IMR-90 (cell line): Measurements from ENCODE around the gene TRAF3. TPM values are rescaled to one million over a fixed set of nuclear protein-coding genes. Genes with fewer than 3 reads are reported as not detected.

Source experiments
- ATAC-seq: fragments of 200-7000 bp; cut with Tn5 transposase; 2 replicates; pipeline ENCODE4 v1.9.1; 2020; ENCODE audit warnings: low read depth, mild to moderate bottlenecking, moderate library complexity
- BruUV-seq: library from RNA; stranded (reverse); fragments of 400-500 nt; replicated peaks from 2 replicates; lab custom pipeline; 2021; lab: Mats Ljungman, UMichigan
- CTCF ChIA-PET: fragments of 300-600 bp; formaldehyde crosslinking; extraction: SDS; loops from one replicate; lab custom pipeline; 2021; ENCODE audit warnings: antibody characterized with exemption; lab: Yijun Ruan, JAX
- POLR2A ChIA-PET: fragments of 300-600 bp; sonication (Branson Sonifier 250); formaldehyde crosslinking; loops from one replicate; lab custom pipeline; 2022; ENCODE audit warnings: antibody characterized with exemption; ENCODE audit not compliant: unreplicated experiment; lab: Charles Lee
- DNase-seq: peaks from one replicate; pipeline ENCODE4 v3.0.0; 2013
- H2AFZ ChIP-seq: replicated peaks from 2 replicates; pipeline ENCODE3; 2013; ENCODE audit warnings: low read length, mild to moderate bottlenecking; ENCODE audit not compliant: poor library complexity
- H2AK5ac ChIP-seq: 2 replicates; pipeline ENCODE4 v1.6.1; 2013; ENCODE audit warnings: low read depth, low read length, inconsistent platforms
- H2AK9ac ChIP-seq: replicated peaks from 2 replicates; pipeline ENCODE3; 2013; ENCODE audit warnings: mild to moderate bottlenecking, low read depth, low read length, moderate library complexity; ENCODE audit not compliant: poor library complexity
- H2BK120ac ChIP-seq: 2 replicates; pipeline ENCODE4 v1.6.1; 2013; ENCODE audit warnings: low read depth, low read length, inconsistent platforms
- H2BK15ac ChIP-seq: 3 replicates; pipeline ENCODE4 v1.6.1; 2013; ENCODE audit warnings: low read depth, low read length, inconsistent platforms
- H2BK20ac ChIP-seq: 2 replicates; pipeline ENCODE4 v1.6.1; 2013; ENCODE audit warnings: low read depth, mild to moderate bottlenecking, inconsistent platforms, low read length, moderate library complexity
- H2BK5ac ChIP-seq: 2 replicates; pipeline ENCODE4 v1.6.1; 2013; ENCODE audit warnings: mild to moderate bottlenecking, low read depth, low read length, inconsistent platforms; ENCODE audit not compliant: poor library complexity, severe bottlenecking
- H3K14ac ChIP-seq: replicated peaks from 2 replicates; pipeline ENCODE4 v1.6.1; 2013; ENCODE audit warnings: low read depth, low read length, inconsistent platforms
- H3K18ac ChIP-seq: 2 replicates; pipeline ENCODE4 v1.6.1; 2013; ENCODE audit warnings: low read depth, low read length, control low read depth
- H3K23ac ChIP-seq: 2 replicates; pipeline ENCODE4 v1.6.1; 2013; ENCODE audit warnings: low read depth, low read length, inconsistent platforms
- H3K27ac ChIP-seq: 2 replicates; pipeline ENCODE4 v1.5.1; 2013; ENCODE audit warnings: mild to moderate bottlenecking, control low read depth, low read length; ENCODE audit not compliant: insufficient read depth
- H3K27me3 ChIP-seq: 2 replicates; pipeline ENCODE4 v1.6.1; 2013; ENCODE audit warnings: low read length; ENCODE audit not compliant: control insufficient read depth, insufficient read depth
- H3K36me3 ChIP-seq: 2 replicates; pipeline ENCODE4 v1.6.1; 2013; ENCODE audit warnings: low read length, mixed read lengths; ENCODE audit not compliant: control insufficient read depth, insufficient read depth
- H3K4ac ChIP-seq: 2 replicates; pipeline ENCODE4 v1.6.1; 2013; ENCODE audit warnings: low read depth, low read length, inconsistent platforms
- H3K4me1 ChIP-seq: 2 replicates; pipeline ENCODE4 v1.6.1; 2013; ENCODE audit warnings: low read length, mixed read lengths; ENCODE audit not compliant: control insufficient read depth, insufficient read depth
- H3K4me2 ChIP-seq: 2 replicates; pipeline ENCODE4 v1.6.1; 2013; ENCODE audit warnings: low read depth, mild to moderate bottlenecking, control low read depth, low read length, moderate library complexity
- H3K4me3 ChIP-seq: 2 replicates; pipeline ENCODE4 v1.5.1; 2013; ENCODE audit warnings: low read depth, mild to moderate bottlenecking, control low read depth, low read length, moderate library complexity; ENCODE audit not compliant: insufficient read depth
- H3K56ac ChIP-seq: 2 replicates; pipeline ENCODE4 v1.6.1; 2013; ENCODE audit warnings: low read length, inconsistent platforms; ENCODE audit not compliant: insufficient read depth; ENCODE audit errors: extremely low read depth
- H3K79me1 ChIP-seq, 2 experiments: 2 replicates each; pipeline ENCODE4 v1.6.1; 2013; ENCODE audit warnings: low read length in 2 of 2, inconsistent platforms in 1 of 2, low read depth in 1 of 2
- H3K9ac ChIP-seq: 2 replicates; pipeline ENCODE4 v1.6.1; 2013; ENCODE audit warnings: low read depth, low read length, control low read depth
- H3K9me1 ChIP-seq: 2 replicates; pipeline ENCODE4 v1.6.1; 2013; ENCODE audit warnings: low read length, inconsistent platforms; ENCODE audit not compliant: insufficient read depth
- H3K9me3 ChIP-seq: 2 replicates; pipeline ENCODE4 v1.6.1; 2013; ENCODE audit warnings: low read length; ENCODE audit not compliant: control insufficient read depth, insufficient read depth
- H4K20me1 ChIP-seq: 2 replicates; pipeline ENCODE4 v1.6.1; 2013; ENCODE audit warnings: low read length, inconsistent platforms; ENCODE audit not compliant: insufficient read depth
- H4K5ac ChIP-seq: 2 replicates; pipeline ENCODE4 v1.6.1; 2013; ENCODE audit warnings: mild to moderate bottlenecking, low read depth, low read length, control low read depth
- H4K8ac ChIP-seq, 2 experiments: 2 replicates each; pipeline ENCODE4 v1.6.1; 2013; ENCODE audit warnings: low read depth in 2 of 2, low read length in 2 of 2, control low read depth in 1 of 2, inconsistent platforms in 1 of 2
- H4K91ac ChIP-seq: 2 replicates; pipeline ENCODE4 v1.6.1; 2013; ENCODE audit warnings: low read depth, low read length, inconsistent platforms; ENCODE audit not compliant: insufficient read depth
- BHLHE40 ChIP-seq: fragments of 150-350 bp; IDR thresholded peaks from 2 replicates; pipeline ENCODE4 v1.6.1; 2016; ENCODE audit warnings: mild to moderate bottlenecking, low read depth, low read length
- CEBPB ChIP-seq: IDR thresholded peaks from 2 replicates; pipeline ENCODE4 v1.6.1; 2012; ENCODE audit warnings: low read depth, low read length, improper control_type of control experiment
- CHD1 ChIP-seq: IDR thresholded peaks from 2 replicates; pipeline ENCODE4 v1.6.1; 2012; ENCODE audit warnings: low read depth, low read length, improper control_type of control experiment
- FOS ChIP-seq: fragments of 150-350 bp; IDR thresholded peaks from 2 replicates; pipeline ENCODE4 v1.6.1; 2016; ENCODE audit warnings: low read depth, low read length
- MAFK ChIP-seq: IDR thresholded peaks from 2 replicates; pipeline ENCODE4 v1.6.1; 2012; ENCODE audit warnings: low read depth, low read length, improper control_type of control experiment
- MAZ ChIP-seq: IDR thresholded peaks from 2 replicates; pipeline ENCODE4 v1.6.1; 2012; ENCODE audit warnings: low read depth, mild to moderate bottlenecking, low read length, improper control_type of control experiment, moderate library complexity, borderline replicate concordance
- MXI1 ChIP-seq: IDR thresholded peaks from 2 replicates; pipeline ENCODE4 v1.6.1; 2012; ENCODE audit warnings: low read depth, mild to moderate bottlenecking, low read length, moderate library complexity, borderline replicate concordance
- NFE2L2 ChIP-seq: fragments of 150-350 bp; IDR thresholded peaks from 2 replicates; pipeline ENCODE4 v1.6.1; 2016; ENCODE audit warnings: low read depth, mild to moderate bottlenecking, low read length
- POLR2A ChIP-seq: IDR thresholded peaks from 2 replicates; pipeline ENCODE4 v1.6.1; 2012; ENCODE audit warnings: mild to moderate bottlenecking, low read depth, low read length
- RAD21 ChIP-seq: IDR thresholded peaks from 2 replicates; pipeline ENCODE4 v1.6.1; 2012; ENCODE audit warnings: low read length, improper control_type of control experiment
- RCOR1 ChIP-seq: IDR thresholded peaks from 2 replicates; pipeline ENCODE4 v1.6.1; 2012; ENCODE audit warnings: mild to moderate bottlenecking, low read length, improper control_type of control experiment; ENCODE audit not compliant: insufficient replicate concordance
- RFX5 ChIP-seq: IDR thresholded peaks from 2 replicates; pipeline ENCODE4 v1.8.0; 2012; ENCODE audit warnings: low read depth, mild to moderate bottlenecking, low read length, moderate library complexity
- SMC3 ChIP-seq: fragments of 150-350 bp; IDR thresholded peaks from 2 replicates; pipeline ENCODE4 v1.6.1; 2016; ENCODE audit warnings: low read depth, mild to moderate bottlenecking, antibody characterized with exemption, low read length, moderate library complexity
- WGBS, 2 experiments: methylation state at CpG; one replicate each; pipeline versions ENCODE4 v1.1.5 to v1.1.7; 2013; ENCODE audit warnings: missing lambda C conversion rate in 2 of 2; ENCODE audit not compliant: insufficient read length in 1 of 2; ENCODE audit errors: extremely low coverage in 2 of 2; 5-methylcytosine and 5-hydroxymethylcytosine counted together
- dilution Hi-C: fragments of 300-500 bp; cut with HindIII; formaldehyde crosslinking; loops from one replicate; pipeline ENCODE4 v1.14.3; 2018; ENCODE audit warnings: low sequenced_read_pairs; ENCODE audit not compliant: unreplicated experiment
- in situ Hi-C: fragments of 300-500 bp; cut with MboI; formaldehyde crosslinking; loops from 3 replicates; pipeline ENCODE4 v1.14.3; 2019; ENCODE audit warnings: low sequenced_read_pairs, inconsistent platforms, mixed read lengths
- intact Hi-C: fragments of 100-400 bp; cut with micrococcal nuclease; formaldehyde crosslinking; loops from 2 replicates; pipeline ENCODE4 v1.10.0; 2022
- polyA plus RNA-seq, 3 experiments: library from polyadenylated mRNA; depleted of rRNA; stranded (reverse); fragments of >200 nt; gene quantifications; 2 replicates each; pipeline ENCODE4 v1.2.3, GENCODE V29; 2012; ENCODE audit warnings: low replicate concordance in 1 of 3
- total RNA-seq: library from RNA; depleted of rRNA; stranded (reverse); fragments of >200 nt; gene quantifications from 2 replicates; pipeline ENCODE4 v1.2.3, GENCODE V29; 2012
- TF ChIP-seq, protein P1 (sequence below): fragments of 150-350 bp; IDR thresholded peaks from 2 replicates; pipeline ENCODE4 v1.6.1; 2017; ENCODE audit warnings: mild to moderate bottlenecking, antibody characterized with exemption, low read length, low read depth
- TF ChIP-seq, protein P2 (sequence below): conservative IDR thresholded peaks from 2 replicates; pipeline ENCODE4 v1.5.1; 2012; ENCODE audit warnings: mild to moderate bottlenecking, low read depth, low read length, improper control_type of control experiment
- TF ChIP-seq, protein P3 (sequence below): fragments of 150-350 bp; IDR thresholded peaks from 2 replicates; pipeline ENCODE4 v1.6.1; 2016; ENCODE audit warnings: low read depth, mild to moderate bottlenecking, low read length, moderate library complexity, borderline replicate concordance

Gene TRAF3
- total and polyA plus RNA-seq, 2 of the 4 experiments (the other 2 are of a cell fraction): 21.2 to 25.3 TPM

DNA sequence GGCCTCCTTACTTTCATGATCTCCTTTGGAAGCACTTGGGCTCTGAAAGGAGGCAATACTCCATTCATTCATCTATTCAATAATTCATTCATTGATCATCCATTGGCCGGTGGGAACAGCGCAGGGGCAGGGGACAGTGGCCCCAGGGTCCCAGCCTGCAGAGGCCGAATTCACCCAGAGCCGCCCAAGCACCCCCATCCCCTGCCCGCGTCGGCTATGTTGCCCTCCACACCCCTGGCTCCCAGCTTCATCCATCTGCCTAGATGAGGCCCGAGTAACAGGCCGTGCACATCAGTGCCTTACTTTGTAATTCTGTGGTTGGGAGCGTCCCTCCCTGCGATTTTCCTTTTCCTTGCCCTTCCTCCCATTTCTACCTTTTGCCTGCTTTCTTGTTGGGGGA lies 148.4 kb downstream of the TRAF3 start:
- ChIA-PET CTCF (no interaction called here), POLR2A (interaction anchor here (0.6 kb wide), 1 partner anchor 100 kb away, joined by 3 read pairs; no protein-coding TSS in a partner anchor)
- no peak overlapping the region for H4K91ac ChIP-seq
- in situ Hi-C loops (no loop called here), dilution Hi-C loops (no loop called here), intact Hi-C loops (no loop called here)
- H3K14ac ChIP-seq: no peak overlapping the region
- no peak overlapping the region for H2BK5ac ChIP-seq
- no CpG with 5 or more reads among the region's 11 CpGs for WGBS, 2 experiments
- no peaks in the 10 kb centered on the region for H3K36me3 ChIP-seq
- no peak overlapping the region for H3K23ac ChIP-seq
- no peak overlapping the region for H2BK15ac ChIP-seq
- DNase-seq (no peak), ATAC-seq (no peak)
- TF ChIP-seq CEBPB (no peak), MAFK (no peak), FOS (no peak), RFX5 (no peak), BHLHE40 (no peak), MXI1 (no peak), RCOR1 (no peak), NFE2L2 (no peak), SMC3 (no peak), POLR2A (no peak), MAZ (no peak), RAD21 (no peak), CHD1 (no peak)
- TF ChIP-seq, protein P1, sequence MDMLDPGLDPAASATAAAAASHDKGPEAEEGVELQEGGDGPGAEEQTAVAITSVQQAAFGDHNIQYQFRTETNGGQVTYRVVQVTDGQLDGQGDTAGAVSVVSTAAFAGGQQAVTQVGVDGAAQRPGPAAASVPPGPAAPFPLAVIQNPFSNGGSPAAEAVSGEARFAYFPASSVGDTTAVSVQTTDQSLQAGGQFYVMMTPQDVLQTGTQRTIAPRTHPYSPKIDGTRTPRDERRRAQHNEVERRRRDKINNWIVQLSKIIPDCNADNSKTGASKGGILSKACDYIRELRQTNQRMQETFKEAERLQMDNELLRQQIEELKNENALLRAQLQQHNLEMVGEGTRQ: no peak
- TF ChIP-seq, protein P2, sequence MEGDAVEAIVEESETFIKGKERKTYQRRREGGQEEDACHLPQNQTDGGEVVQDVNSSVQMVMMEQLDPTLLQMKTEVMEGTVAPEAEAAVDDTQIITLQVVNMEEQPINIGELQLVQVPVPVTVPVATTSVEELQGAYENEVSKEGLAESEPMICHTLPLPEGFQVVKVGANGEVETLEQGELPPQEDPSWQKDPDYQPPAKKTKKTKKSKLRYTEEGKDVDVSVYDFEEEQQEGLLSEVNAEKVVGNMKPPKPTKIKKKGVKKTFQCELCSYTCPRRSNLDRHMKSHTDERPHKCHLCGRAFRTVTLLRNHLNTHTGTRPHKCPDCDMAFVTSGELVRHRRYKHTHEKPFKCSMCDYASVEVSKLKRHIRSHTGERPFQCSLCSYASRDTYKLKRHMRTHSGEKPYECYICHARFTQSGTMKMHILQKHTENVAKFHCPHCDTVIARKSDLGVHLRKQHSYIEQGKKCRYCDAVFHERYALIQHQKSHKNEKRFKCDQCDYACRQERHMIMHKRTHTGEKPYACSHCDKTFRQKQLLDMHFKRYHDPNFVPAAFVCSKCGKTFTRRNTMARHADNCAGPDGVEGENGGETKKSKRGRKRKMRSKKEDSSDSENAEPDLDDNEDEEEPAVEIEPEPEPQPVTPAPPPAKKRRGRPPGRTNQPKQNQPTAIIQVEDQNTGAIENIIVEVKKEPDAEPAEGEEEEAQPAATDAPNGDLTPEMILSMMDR: no peak
- TF ChIP-seq, protein P3, sequence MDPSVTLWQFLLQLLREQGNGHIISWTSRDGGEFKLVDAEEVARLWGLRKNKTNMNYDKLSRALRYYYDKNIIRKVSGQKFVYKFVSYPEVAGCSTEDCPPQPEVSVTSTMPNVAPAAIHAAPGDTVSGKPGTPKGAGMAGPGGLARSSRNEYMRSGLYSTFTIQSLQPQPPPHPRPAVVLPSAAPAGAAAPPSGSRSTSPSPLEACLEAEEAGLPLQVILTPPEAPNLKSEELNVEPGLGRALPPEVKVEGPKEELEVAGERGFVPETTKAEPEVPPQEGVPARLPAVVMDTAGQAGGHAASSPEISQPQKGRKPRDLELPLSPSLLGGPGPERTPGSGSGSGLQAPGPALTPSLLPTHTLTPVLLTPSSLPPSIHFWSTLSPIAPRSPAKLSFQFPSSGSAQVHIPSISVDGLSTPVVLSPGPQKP: no peak
- no peak overlapping the region for H3K4me2 ChIP-seq
- H3K79me1 ChIP-seq: no peaks in the 10 kb centered on the region
- peaks cover under 1% of the 10 kb centered on the region for H4K20me1 ChIP-seq
- no peak overlapping the region for H3K56ac ChIP-seq
- H3K27me3 ChIP-seq: peaks cover 82% of the 10 kb centered on the region
- peaks cover 13% of the 10 kb centered on the region for H3K4me1 ChIP-seq
- no peak overlapping the region for H3K18ac ChIP-seq
- H4K5ac ChIP-seq: no peak overlapping the region
- H3K4ac ChIP-seq: no peak overlapping the region
- no TSS peak for BruUV-seq
- H2AK9ac ChIP-seq: no peak overlapping the region
- H3K9me1 ChIP-seq: 0 out of 2 replicates have a peak, but pooled peaks cover 3% of the 10 kb centered on the region
- H3K9ac ChIP-seq: no peak overlapping the region
- no peak overlapping the region for H3K27ac ChIP-seq
- no peak overlapping the region for H2BK120ac ChIP-seq
- H2AFZ ChIP-seq: no peak overlapping the region
- peaks cover 7% of the 10 kb centered on the region; the same call in 1 of the 2 replicates for H3K9me3 ChIP-seq
- H3K4me3 ChIP-seq: no peak overlapping the region
- H2BK20ac ChIP-seq: no peak overlapping the region
- no peak overlapping the region for H2AK5ac ChIP-seq
- no peak overlapping the region for H4K8ac ChIP-seq
